ENCODE results near the gene SNX13. TPM values are rescaled to one million over a fixed set of nuclear protein-coding genes. Genes with fewer than 3 reads are reported as not detected.

The SNX13 gene
- total RNA-seq, 1 donor from 2014 or later = 35.5 TPM

- DNase-seq (ENCODE audit: low spot score) = no peak
- no peaks in the 10 kb centered on the region for H3K36me3 Mint-ChIP-seq (ENCODE audit: low read depth)
- no peaks in the 10 kb centered on the region for H3K9me3 Mint-ChIP-seq (ENCODE audit: low read depth)
- H3K27ac Mint-ChIP-seq (ENCODE audit: unreplicated experiment) = no peak overlapping the region
- no peak overlapping the region for H3K4me3 Mint-ChIP-seq (ENCODE audit: unreplicated experiment)
- no peaks in the 10 kb centered on the region for H3K27me3 Mint-ChIP-seq (ENCODE audit: low read depth)
- no peaks in the 10 kb centered on the region for H3K4me1 Mint-ChIP-seq (ENCODE audit: low read depth)
- TF ChIP-seq CTCF (IDR thresholded peaks at IDR 0.05) = no peak
These were observed 107.4 kb downstream of the SNX13 start for GRCh38 chr7:17832820-17833355.

GRCh38 chr7:17832242-17832641, 108.1 kb downstream of the SNX13 start:
- no peak overlapping the region for H3K4me3 Mint-ChIP-seq (ENCODE audit: unreplicated experiment)
- no peaks in the 10 kb centered on the region for H3K4me1 Mint-ChIP-seq (ENCODE audit: low read depth)
- no peak for DNase-seq (ENCODE audit: low spot score)
- no peak overlapping the region for H3K27ac Mint-ChIP-seq (ENCODE audit: unreplicated experiment)
- no peaks in the 10 kb centered on the region for H3K9me3 Mint-ChIP-seq (ENCODE audit: low read depth)
- no peaks in the 10 kb centered on the region for H3K27me3 Mint-ChIP-seq (ENCODE audit: low read depth)
- no peak for TF ChIP-seq CTCF (IDR thresholded peaks at IDR 0.05)
- H3K36me3 Mint-ChIP-seq (ENCODE audit: low read depth) = no peaks in the 10 kb centered on the region

GRCh38 chr7:17830206-17830605, 110.1 kb downstream of the SNX13 start:
- Mint-ChIP-seq H3K4me1 (ENCODE audit: low read depth) (no peaks in the 10 kb centered on the region), H3K4me3 (ENCODE audit: unreplicated experiment) (no peak overlapping the region), H3K27me3 (ENCODE audit: low read depth) (no peaks in the 10 kb centered on the region), H3K9me3 (ENCODE audit: low read depth) (no peaks in the 10 kb centered on the region), H3K27ac (ENCODE audit: unreplicated experiment) (no peak overlapping the region), H3K36me3 (ENCODE audit: low read depth) (peaks cover under 1% of the 10 kb centered on the region)
- TF ChIP-seq CTCF (IDR thresholded peaks at IDR 0.05) = no peak
- DNase-seq (ENCODE audit: low spot score) = no peak

- no peak for DNase-seq (ENCODE audit: low spot score)
- no peaks in the 10 kb centered on the region for H3K27me3 Mint-ChIP-seq (ENCODE audit: low read depth)
These were observed 111.3 kb downstream of the SNX13 start for GRCh38 chr7:17829001-17829400.

GRCh38 chr7:17822547-17823173, 117.6 kb downstream of the SNX13 start:
- Mint-ChIP-seq H3K27me3 (ENCODE audit: low read depth) (no peaks in the 10 kb centered on the region), H3K27ac (ENCODE audit: unreplicated experiment) (no peak overlapping the region), H3K4me1 (ENCODE audit: low read depth) (no peaks in the 10 kb centered on the region), H3K36me3 (ENCODE audit: low read depth) (peaks cover 11% of the 10 kb centered on the region), H3K4me3 (ENCODE audit: unreplicated experiment) (no peak overlapping the region), H3K9me3 (ENCODE audit: low read depth) (no peaks in the 10 kb centered on the region)
- no peak for DNase-seq (ENCODE audit: low spot score)
- no peak for TF ChIP-seq CTCF (IDR thresholded peaks at IDR 0.05)

More at GRCh38 chr7:17829001-17829400, 111.3 kb downstream of the SNX13 start:
- Mint-ChIP-seq H3K27ac (ENCODE audit: unreplicated experiment) (no peak overlapping the region), H3K4me3 (ENCODE audit: unreplicated experiment) (no peak overlapping the region), H3K4me1 (ENCODE audit: low read depth) (no peaks in the 10 kb centered on the region), H3K36me3 (ENCODE audit: low read depth) (peaks cover 3% of the 10 kb centered on the region), H3K9me3 (ENCODE audit: low read depth) (no peaks in the 10 kb centered on the region)
- TF ChIP-seq CTCF (IDR thresholded peaks at IDR 0.05) = no peak

All from chondrocyte (in vitro differentiated cells).